Panc1 (cell line): Measurements from ENCODE around the gene GSC. TPM values are rescaled to one million over a fixed set of nuclear protein-coding genes. Genes with fewer than 3 reads are reported as not detected.

Experiments used
- ATAC-seq: fragments of 200-7000 bp; cut with Tn5 transposase; 2 replicates; pipeline ENCODE4 v1.9.1; 2020; ENCODE audit warnings: mild to moderate bottlenecking, moderate library complexity
- BruUV-seq: library from RNA; stranded (reverse); fragments of 400-500 nt; replicated peaks from 2 replicates; lab custom pipeline; 2021; lab: Mats Ljungman, UMichigan
- CTCF ChIA-PET: fragments of 300-600 bp; sonication (Branson Sonifier 250); formaldehyde crosslinking; loops from one replicate; lab custom pipeline; 2022; ENCODE audit warnings: antibody characterized with exemption; lab: Charles Lee
- POLR2A ChIA-PET: fragments of 300-600 bp; sonication (Branson Sonifier 250); formaldehyde crosslinking; loops from one replicate; lab custom pipeline; 2022; ENCODE audit warnings: antibody characterized with exemption; lab: Charles Lee
- DNase-seq: peaks from one replicate; pipeline ENCODE4 v3.0.0-alpha.2; 2010; ENCODE audit warnings: low read depth, low spot score
- H3K27ac ChIP-seq: 2 replicates; pipeline ENCODE4 v1.5.1; 2011; ENCODE audit warnings: mild to moderate bottlenecking, low read length, inconsistent platforms
- H3K27me3 ChIP-seq: fragments of 200-500 bp; sonication (Bioruptor generic); 2 replicates; pipeline ENCODE4 v1.6.0; 2014; ENCODE audit warnings: low read length, inconsistent platforms; ENCODE audit not compliant: control insufficient read depth, insufficient read depth
- H3K36me3 ChIP-seq: fragments of 200-500 bp; sonication (Bioruptor generic); 2 replicates; pipeline ENCODE4 v1.5.1; 2014; ENCODE audit warnings: inconsistent platforms, mild to moderate bottlenecking, low read length, moderate library complexity; ENCODE audit not compliant: control insufficient read depth, insufficient read depth
- H3K4me1 ChIP-seq: 2 replicates; pipeline ENCODE4 v1.5.1; 2011; ENCODE audit warnings: inconsistent platforms, mild to moderate bottlenecking, low read length, moderate library complexity; ENCODE audit not compliant: control insufficient read depth, insufficient read depth
- H3K4me3 ChIP-seq, 2 experiments: 2 replicates each; pipeline ENCODE4 v1.5.1; 2011 to 2012; ENCODE audit warnings: low read depth in 2 of 2, low read length in 2 of 2, mild to moderate bottlenecking in 2 of 2, inconsistent platforms in 1 of 2, moderate library complexity in 1 of 2
- H3K9me3 ChIP-seq: fragments of 200-500 bp; sonication (Bioruptor generic); 2 replicates; pipeline ENCODE4 v1.5.1; 2014; ENCODE audit warnings: low read depth, mild to moderate bottlenecking, inconsistent platforms, low read length, moderate library complexity; ENCODE audit not compliant: control insufficient read depth, insufficient read depth
- POLR2AphosphoS5 ChIP-seq: IDR thresholded peaks from 2 replicates; pipeline ENCODE4 v1.6.1; 2012; ENCODE audit warnings: mild to moderate bottlenecking, low read depth, low read length, moderate library complexity
- SIN3A ChIP-seq: IDR thresholded peaks from 2 replicates; pipeline ENCODE4 v1.6.1; 2012; ENCODE audit warnings: low read depth, mild to moderate bottlenecking, low read length, moderate library complexity, borderline replicate concordance; ENCODE audit not compliant: insufficient read depth
- TCF7L2 ChIP-seq: IDR thresholded peaks from 2 replicates; pipeline ENCODE4 v1.6.1; 2011; ENCODE audit warnings: mild to moderate bottlenecking, low read depth, low read length, inconsistent platforms
- in situ Hi-C: cut with HindIII; loops from 2 replicates; pipeline ENCODE4 v1.10.0; 2016; ENCODE audit warnings: low sequenced_read_pairs, low pct_unique_long_range_greater_than_20kb
- intact Hi-C: fragments of 100-400 bp; cut with micrococcal nuclease; formaldehyde crosslinking; loops from one replicate; pipeline ENCODE4 v1.10.0; 2022; ENCODE audit not compliant: unreplicated experiment
- total RNA-seq: library from RNA; stranded (reverse); gene quantifications from one replicate; pipeline ENCODE4 v1.2.1, GENCODE V29; 2021; ENCODE audit not compliant: unreplicated experiment
- TF ChIP-seq, protein P1 (sequence below), 2 experiments: IDR thresholded peaks; 2 replicates each; pipeline ENCODE4 v1.6.1; 2011 to 2012; ENCODE audit warnings: low read depth in 2 of 2, control low read depth in 1 of 2, low read length in 1 of 2, mild to moderate bottlenecking in 1 of 2, moderate library complexity in 1 of 2; ENCODE audit not compliant: insufficient read depth in 1 of 2
- TF ChIP-seq, protein P2 (sequence below): fragments of 450-650 bp; IDR thresholded peaks from 2 replicates; pipeline ENCODE4 v1.5.1; 2017; ENCODE audit warnings: mild to moderate bottlenecking

The GSC gene
- total RNA-seq, 1 experiment from 2014 or later: not detected

- BruUV-seq: no TSS peak
- ATAC-seq: no peak
- CTCF ChIA-PET: interaction anchor here (0.7 kb wide), 1 partner anchor 11 kb away, joined by 6 read pairs; no protein-coding TSS in a partner anchor
Measured at GRCh38 chr14:94756310-94756882, 13.5 kb downstream of the GSC start.

GRCh38 chr14:94754391-94754942 lies 15.4 kb downstream of the GSC start:
- DNase-seq (no peak), ATAC-seq (no peak)
- intact Hi-C loops (no loop called here), in situ Hi-C loops (no loop called here)
- POLR2A ChIA-PET: no interaction called here
- TF ChIP-seq, protein P1, sequence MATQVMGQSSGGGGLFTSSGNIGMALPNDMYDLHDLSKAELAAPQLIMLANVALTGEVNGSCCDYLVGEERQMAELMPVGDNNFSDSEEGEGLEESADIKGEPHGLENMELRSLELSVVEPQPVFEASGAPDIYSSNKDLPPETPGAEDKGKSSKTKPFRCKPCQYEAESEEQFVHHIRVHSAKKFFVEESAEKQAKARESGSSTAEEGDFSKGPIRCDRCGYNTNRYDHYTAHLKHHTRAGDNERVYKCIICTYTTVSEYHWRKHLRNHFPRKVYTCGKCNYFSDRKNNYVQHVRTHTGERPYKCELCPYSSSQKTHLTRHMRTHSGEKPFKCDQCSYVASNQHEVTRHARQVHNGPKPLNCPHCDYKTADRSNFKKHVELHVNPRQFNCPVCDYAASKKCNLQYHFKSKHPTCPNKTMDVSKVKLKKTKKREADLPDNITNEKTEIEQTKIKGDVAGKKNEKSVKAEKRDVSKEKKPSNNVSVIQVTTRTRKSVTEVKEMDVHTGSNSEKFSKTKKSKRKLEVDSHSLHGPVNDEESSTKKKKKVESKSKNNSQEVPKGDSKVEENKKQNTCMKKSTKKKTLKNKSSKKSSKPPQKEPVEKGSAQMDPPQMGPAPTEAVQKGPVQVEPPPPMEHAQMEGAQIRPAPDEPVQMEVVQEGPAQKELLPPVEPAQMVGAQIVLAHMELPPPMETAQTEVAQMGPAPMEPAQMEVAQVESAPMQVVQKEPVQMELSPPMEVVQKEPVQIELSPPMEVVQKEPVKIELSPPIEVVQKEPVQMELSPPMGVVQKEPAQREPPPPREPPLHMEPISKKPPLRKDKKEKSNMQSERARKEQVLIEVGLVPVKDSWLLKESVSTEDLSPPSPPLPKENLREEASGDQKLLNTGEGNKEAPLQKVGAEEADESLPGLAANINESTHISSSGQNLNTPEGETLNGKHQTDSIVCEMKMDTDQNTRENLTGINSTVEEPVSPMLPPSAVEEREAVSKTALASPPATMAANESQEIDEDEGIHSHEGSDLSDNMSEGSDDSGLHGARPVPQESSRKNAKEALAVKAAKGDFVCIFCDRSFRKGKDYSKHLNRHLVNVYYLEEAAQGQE (IDR thresholded peaks at IDR 0.05; ENCODE audit: insufficient read depth in 1 of 2, low read depth in 2 of 2, low read length in 1 of 2): no peak
- TF ChIP-seq POLR2AphosphoS5: no peak
- TF ChIP-seq, protein P2, sequence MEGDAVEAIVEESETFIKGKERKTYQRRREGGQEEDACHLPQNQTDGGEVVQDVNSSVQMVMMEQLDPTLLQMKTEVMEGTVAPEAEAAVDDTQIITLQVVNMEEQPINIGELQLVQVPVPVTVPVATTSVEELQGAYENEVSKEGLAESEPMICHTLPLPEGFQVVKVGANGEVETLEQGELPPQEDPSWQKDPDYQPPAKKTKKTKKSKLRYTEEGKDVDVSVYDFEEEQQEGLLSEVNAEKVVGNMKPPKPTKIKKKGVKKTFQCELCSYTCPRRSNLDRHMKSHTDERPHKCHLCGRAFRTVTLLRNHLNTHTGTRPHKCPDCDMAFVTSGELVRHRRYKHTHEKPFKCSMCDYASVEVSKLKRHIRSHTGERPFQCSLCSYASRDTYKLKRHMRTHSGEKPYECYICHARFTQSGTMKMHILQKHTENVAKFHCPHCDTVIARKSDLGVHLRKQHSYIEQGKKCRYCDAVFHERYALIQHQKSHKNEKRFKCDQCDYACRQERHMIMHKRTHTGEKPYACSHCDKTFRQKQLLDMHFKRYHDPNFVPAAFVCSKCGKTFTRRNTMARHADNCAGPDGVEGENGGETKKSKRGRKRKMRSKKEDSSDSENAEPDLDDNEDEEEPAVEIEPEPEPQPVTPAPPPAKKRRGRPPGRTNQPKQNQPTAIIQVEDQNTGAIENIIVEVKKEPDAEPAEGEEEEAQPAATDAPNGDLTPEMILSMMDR: no peak
- no peak for TF ChIP-seq SIN3A
- no peak for TF ChIP-seq TCF7L2
- no TSS peak for BruUV-seq
- H3K4me1 ChIP-seq: no peaks in the 10 kb centered on the region
- no peak overlapping the region for H3K4me3 ChIP-seq
- no peak overlapping the region for H3K27ac ChIP-seq
- H3K36me3 ChIP-seq: no peaks in the 10 kb centered on the region
- no peaks in the 10 kb centered on the region for H3K9me3 ChIP-seq
- no peaks in the 10 kb centered on the region; the same call in 1 of the 2 replicates for H3K27me3 ChIP-seq
- CTCF ChIA-PET: no interaction called here

More at GRCh38 chr14:94756310-94756882, 13.5 kb downstream of the GSC start:
- DNase-seq: no peak
- H3K4me1 ChIP-seq: no peaks in the 10 kb centered on the region
- H3K27me3 ChIP-seq: no peaks in the 10 kb centered on the region
- intact Hi-C loops: no loop called here
- TF ChIP-seq, protein P2: no peak
- TF ChIP-seq POLR2AphosphoS5 (no peak), TCF7L2 (no peak), SIN3A (no peak)
- TF ChIP-seq, protein P1 (IDR thresholded peaks at IDR 0.05; ENCODE audit: insufficient read depth in 1 of 2, low read depth in 2 of 2, low read length in 1 of 2): no peak
- no peaks in the 10 kb centered on the region for H3K36me3 ChIP-seq
- no peak overlapping the region for H3K27ac ChIP-seq
- no peak overlapping the region for H3K4me3 ChIP-seq
- in situ Hi-C loops: no loop called here
- H3K9me3 ChIP-seq: no peaks in the 10 kb centered on the region
- POLR2A ChIA-PET: no interaction called here
